SKM-1 (cell line): ENCODE data around the gene EVA1C.
"Not testable (repeated sequence)": the region's sequence is repeated elsewhere in the genome, so short reads cannot be mapped to it uniquely, and the experiment has no call there.

Experiments
- DNase-seq: peaks from one replicate; lab custom pipeline; 2025; ENCODE audit not compliant: unreplicated experiment; lab: John Stamatoyannopoulos, UW

Gene EVA1C

GRCh38 chr21:32521736-32522355 is 109.3 kb downstream of the EVA1C start:
- no peak for DNase-seq

GRCh38 chr21:32523463-32523862 is 111.0 kb downstream of the EVA1C start:
- no peak for DNase-seq

GRCh38 chr21:32523988-32524719 is 111.6 kb downstream of the EVA1C start:
- DNase-seq: no peak

- DNase-seq: no peak
These were observed 112.8 kb downstream of the EVA1C start for GRCh38 chr21:32525282-32525681.

GRCh38 chr21:32529679-32530078 is 117.2 kb downstream of the EVA1C start:
- DNase-seq: no peak

- not testable (repeated sequence) for DNase-seq
These were observed 118.3 kb downstream of the EVA1C start for GRCh38 chr21:32530809-32531208.

GRCh38 chr21:32531561-32531960 is 119.1 kb downstream of the EVA1C start:
- DNase-seq: not testable (repeated sequence)

GRCh38 chr21:32532636-32533035 is 120.1 kb downstream of the EVA1C start:
- no peak for DNase-seq

GRCh38 chr21:32533053-32533452 is 120.5 kb downstream of the EVA1C start:
- DNase-seq: no peak

- no peak for DNase-seq
These were observed 121.1 kb downstream of the EVA1C start for GRCh38 chr21:32533611-32534010.

- no peak for DNase-seq
These were observed 121.6 kb downstream of the EVA1C start for GRCh38 chr21:32534113-32534512.

- no peak for DNase-seq
These were observed 123.1 kb downstream of the EVA1C start for GRCh38 chr21:32535612-32536011.

GRCh38 chr21:32537569-32537881 is 125.0 kb downstream of the EVA1C start:
- DNase-seq: no peak

GRCh38 chr21:32538147-32538792 is 125.8 kb downstream of the EVA1C start:
- DNase-seq: no peak

- no peak for DNase-seq
These were observed 126.9 kb downstream of the EVA1C start for GRCh38 chr21:32539378-32539777.

GRCh38 chr21:32543056-32543455 is 130.6 kb downstream of the EVA1C start:
- DNase-seq: not testable (repeated sequence)

- DNase-seq: no peak
These were observed 131.5 kb downstream of the EVA1C start for GRCh38 chr21:32543975-32544374.

- no peak for DNase-seq
These were observed 132.2 kb downstream of the EVA1C start for GRCh38 chr21:32544697-32545096.

GRCh38 chr21:32545948-32546441 is 133.5 kb downstream of the EVA1C start:
- DNase-seq: no peak

GRCh38 chr21:32547018-32547417 is 134.5 kb downstream of the EVA1C start:
- DNase-seq: no peak

GRCh38 chr21:32548978-32549377 is 136.5 kb downstream of the EVA1C start:
- DNase-seq: no peak

GRCh38 chr21:32549440-32549839 is 136.9 kb downstream of the EVA1C start:
- peak; percentile 50 for DNase-seq
